ENCODE data around the gene ALDH16A1.

Gene ALDH16A1

GRCh38 chr19:49453013-49453756 is at the start of gene ALDH16A1:
Gene ALDH16A1 (plus strand): TSS chr19:49453225. CDS start chr19:49453332, 107 bp downstream.
- peak within 1 kb of the TSS; percentile 75 for H3K27ac ChIP-seq (ENCODE audit: low read depth, low read length)
- H3K36me3 ChIP-seq (ENCODE audit: insufficient read depth, low read length): peaks cover 10% of the 10 kb centered on the region
- H3K4me1 ChIP-seq (ENCODE audit: insufficient read depth, low read length): peaks cover 12% of the 10 kb centered on the region
- H3K9ac ChIP-seq (ENCODE audit: low read length): peak within 1 kb of the TSS; percentile 86
- H3K27me3 ChIP-seq (ENCODE audit: control insufficient read depth in 1 of 2, insufficient read depth in 2 of 2, low read length in 2 of 2): no peaks in the 10 kb centered on the region
- peak within 1 kb of the TSS; percentile 40 to 91 for H3K4me3 ChIP-seq (ENCODE audit: low read depth in 1 of 2, low read length in 2 of 2)
- H3K9me3 ChIP-seq (ENCODE audit: low read length): no peaks in the 10 kb centered on the region

- no peak overlapping the region for H3K4me3 ChIP-seq (ENCODE audit: low read depth in 1 of 2, low read length in 2 of 2)
- H3K9ac ChIP-seq (ENCODE audit: low read length): no peak overlapping the region
- no peak overlapping the region for H3K27ac ChIP-seq (ENCODE audit: low read depth, low read length)
- H3K9me3 ChIP-seq (ENCODE audit: low read length): no peaks in the 10 kb centered on the region
- no peaks in the 10 kb centered on the region for H3K4me1 ChIP-seq (ENCODE audit: insufficient read depth, low read length)
- no peaks in the 10 kb centered on the region for H3K36me3 ChIP-seq (ENCODE audit: insufficient read depth, low read length)
- H3K27me3 ChIP-seq (ENCODE audit: control insufficient read depth in 1 of 2, insufficient read depth in 2 of 2, low read length in 2 of 2): no peaks in the 10 kb centered on the region
Measured at GRCh38 chr19:49403404-49404187, 49.4 kb upstream of the ALDH16A1 start.

GRCh38 chr19:49407079-49407478 is 45.9 kb upstream of the ALDH16A1 start:
- no peak overlapping the region for H3K4me3 ChIP-seq (ENCODE audit: low read depth in 1 of 2, low read length in 2 of 2)
- H3K36me3 ChIP-seq (ENCODE audit: insufficient read depth, low read length): no peaks in the 10 kb centered on the region
- no peaks in the 10 kb centered on the region for H3K27me3 ChIP-seq (ENCODE audit: control insufficient read depth in 1 of 2, insufficient read depth in 2 of 2, low read length in 2 of 2)
- H3K9me3 ChIP-seq (ENCODE audit: low read length): no peaks in the 10 kb centered on the region
- H3K9ac ChIP-seq (ENCODE audit: low read length): no peak overlapping the region
- H3K27ac ChIP-seq (ENCODE audit: low read depth, low read length): no peak overlapping the region
- no peaks in the 10 kb centered on the region for H3K4me1 ChIP-seq (ENCODE audit: insufficient read depth, low read length)

GRCh38 chr19:49407482-49408015 is 45.5 kb upstream of the ALDH16A1 start:
- no peaks in the 10 kb centered on the region for H3K4me1 ChIP-seq (ENCODE audit: insufficient read depth, low read length)
- no peak overlapping the region for H3K9ac ChIP-seq (ENCODE audit: low read length)
- H3K36me3 ChIP-seq (ENCODE audit: insufficient read depth, low read length): no peaks in the 10 kb centered on the region

GRCh38 chr19:49408816-49409440 is 44.1 kb upstream of the ALDH16A1 start:
- H3K9me3 ChIP-seq (ENCODE audit: low read length): no peaks in the 10 kb centered on the region
- H3K27me3 ChIP-seq (ENCODE audit: control insufficient read depth in 1 of 2, insufficient read depth in 2 of 2, low read length in 2 of 2): no peaks in the 10 kb centered on the region
- no peaks in the 10 kb centered on the region for H3K36me3 ChIP-seq (ENCODE audit: insufficient read depth, low read length)
- no peak overlapping the region for H3K4me3 ChIP-seq (ENCODE audit: low read depth in 1 of 2, low read length in 2 of 2)
- no peaks in the 10 kb centered on the region for H3K4me1 ChIP-seq (ENCODE audit: insufficient read depth, low read length)
- no peak overlapping the region for H3K9ac ChIP-seq (ENCODE audit: low read length)
- H3K27ac ChIP-seq (ENCODE audit: low read depth, low read length): no peak overlapping the region

More at GRCh38 chr19:49407482-49408015, 45.5 kb upstream of the ALDH16A1 start:
- H3K9me3 ChIP-seq (ENCODE audit: low read length): no peaks in the 10 kb centered on the region
- H3K27me3 ChIP-seq (ENCODE audit: control insufficient read depth in 1 of 2, insufficient read depth in 2 of 2, low read length in 2 of 2): no peaks in the 10 kb centered on the region
- H3K4me3 ChIP-seq (ENCODE audit: low read depth in 1 of 2, low read length in 2 of 2): no peak overlapping the region
- H3K27ac ChIP-seq (ENCODE audit: low read depth, low read length): no peak overlapping the region

GRCh38 chr19:49409441-49410029 is 43.5 kb upstream of the ALDH16A1 start:
- Histone ChIP-seq H3K27me3 (ENCODE audit: control insufficient read depth in 1 of 2, insufficient read depth in 2 of 2, low read length in 2 of 2) (no peaks in the 10 kb centered on the region), H3K9me3 (ENCODE audit: low read length) (no peaks in the 10 kb centered on the region), H3K9ac (ENCODE audit: low read length) (no peak overlapping the region), H3K4me3 (ENCODE audit: low read depth in 1 of 2, low read length in 2 of 2) (no peak overlapping the region), H3K36me3 (ENCODE audit: insufficient read depth, low read length) (no peaks in the 10 kb centered on the region), H3K27ac (ENCODE audit: low read depth, low read length) (no peak overlapping the region), H3K4me1 (ENCODE audit: insufficient read depth, low read length) (no peaks in the 10 kb centered on the region)

GRCh38 chr19:49411681-49412326 is 41.2 kb upstream of the ALDH16A1 start:
- H3K27me3 ChIP-seq (ENCODE audit: control insufficient read depth in 1 of 2, insufficient read depth in 2 of 2, low read length in 2 of 2): peaks cover 0 to 10% of the 10 kb centered on the region in 2 donors
- H3K4me1 ChIP-seq (ENCODE audit: insufficient read depth, low read length): no peaks in the 10 kb centered on the region
- H3K36me3 ChIP-seq (ENCODE audit: insufficient read depth, low read length): no peaks in the 10 kb centered on the region
- no peak overlapping the region for H3K9ac ChIP-seq (ENCODE audit: low read length)
- no peaks in the 10 kb centered on the region for H3K9me3 ChIP-seq (ENCODE audit: low read length)
- no peak overlapping the region for H3K4me3 ChIP-seq (ENCODE audit: low read depth in 1 of 2, low read length in 2 of 2)
- no peak overlapping the region for H3K27ac ChIP-seq (ENCODE audit: low read depth, low read length)

GRCh38 chr19:49413348-49413747 is 39.7 kb upstream of the ALDH16A1 start:
- no peak overlapping the region for H3K9ac ChIP-seq (ENCODE audit: low read length)
- H3K27ac ChIP-seq (ENCODE audit: low read depth, low read length): no peak overlapping the region
- no peak overlapping the region for H3K4me3 ChIP-seq (ENCODE audit: low read depth in 1 of 2, low read length in 2 of 2)
- H3K27me3 ChIP-seq (ENCODE audit: control insufficient read depth in 1 of 2, insufficient read depth in 2 of 2, low read length in 2 of 2): peaks cover 0 to 17% of the 10 kb centered on the region in 2 donors
- no peaks in the 10 kb centered on the region for H3K4me1 ChIP-seq (ENCODE audit: insufficient read depth, low read length)
- no peaks in the 10 kb centered on the region for H3K36me3 ChIP-seq (ENCODE audit: insufficient read depth, low read length)
- H3K9me3 ChIP-seq (ENCODE audit: low read length): no peaks in the 10 kb centered on the region

- Histone ChIP-seq H3K36me3 (ENCODE audit: insufficient read depth, low read length) (no peaks in the 10 kb centered on the region), H3K9ac (ENCODE audit: low read length) (no peak overlapping the region), H3K27me3 (ENCODE audit: control insufficient read depth in 1 of 2, insufficient read depth in 2 of 2, low read length in 2 of 2) (peaks cover 7 to 22% of the 10 kb centered on the region in 2 donors), H3K27ac (ENCODE audit: low read depth, low read length) (no peak overlapping the region), H3K9me3 (ENCODE audit: low read length) (no peaks in the 10 kb centered on the region), H3K4me1 (ENCODE audit: insufficient read depth, low read length) (no peaks in the 10 kb centered on the region), H3K4me3 (ENCODE audit: low read depth in 1 of 2, low read length in 2 of 2) (no peak overlapping the region)
Measured at GRCh38 chr19:49414256-49414655, 38.8 kb upstream of the ALDH16A1 start.

GRCh38 chr19:49415102-49415809 is 37.8 kb upstream of the ALDH16A1 start:
- Histone ChIP-seq H3K4me1 (ENCODE audit: insufficient read depth, low read length) (no peaks in the 10 kb centered on the region), H3K9me3 (ENCODE audit: low read length) (no peaks in the 10 kb centered on the region), H3K9ac (ENCODE audit: low read length) (no peak overlapping the region), H3K27ac (ENCODE audit: low read depth, low read length) (no peak overlapping the region), H3K27me3 (ENCODE audit: control insufficient read depth in 1 of 2, insufficient read depth in 2 of 2, low read length in 2 of 2) (peaks cover 12 to 32% of the 10 kb centered on the region in 2 donors), H3K4me3 (ENCODE audit: low read depth in 1 of 2, low read length in 2 of 2) (no peak overlapping the region), H3K36me3 (ENCODE audit: insufficient read depth, low read length) (no peaks in the 10 kb centered on the region)

All from muscle layer of colon (tissue), 2 donors.